GM12892 (cell line): ENCODE data around the gene REXO4.
"Not testable (repeated sequence)": the region's sequence is repeated elsewhere in the genome, so short reads cannot be mapped to it uniquely, and the experiment has no call there.

ENCODE experiments used
- POLR2A ChIP-seq: IDR thresholded peaks from 2 replicates; pipeline ENCODE4 v1.6.1; 2011; ENCODE audit warnings: low read depth, low read length, control low read depth
- POLR2AphosphoS5 ChIP-seq: IDR thresholded peaks from 2 replicates; pipeline ENCODE4 v1.6.1; 2011; ENCODE audit warnings: low read depth, low read length, control low read depth

GRCh38 chr9:133377280-133377679, 40.5 kb downstream of the REXO4 start:
- TF ChIP-seq POLR2AphosphoS5, POLR2A: not testable (repeated sequence)
